Measurements from ENCODE around the gene PMS1.
"Not testable (repeated sequence)": the region's sequence is repeated elsewhere in the genome, so short reads cannot be mapped to it uniquely, and the experiment has no call there.

PMS1 gene

DNA sequence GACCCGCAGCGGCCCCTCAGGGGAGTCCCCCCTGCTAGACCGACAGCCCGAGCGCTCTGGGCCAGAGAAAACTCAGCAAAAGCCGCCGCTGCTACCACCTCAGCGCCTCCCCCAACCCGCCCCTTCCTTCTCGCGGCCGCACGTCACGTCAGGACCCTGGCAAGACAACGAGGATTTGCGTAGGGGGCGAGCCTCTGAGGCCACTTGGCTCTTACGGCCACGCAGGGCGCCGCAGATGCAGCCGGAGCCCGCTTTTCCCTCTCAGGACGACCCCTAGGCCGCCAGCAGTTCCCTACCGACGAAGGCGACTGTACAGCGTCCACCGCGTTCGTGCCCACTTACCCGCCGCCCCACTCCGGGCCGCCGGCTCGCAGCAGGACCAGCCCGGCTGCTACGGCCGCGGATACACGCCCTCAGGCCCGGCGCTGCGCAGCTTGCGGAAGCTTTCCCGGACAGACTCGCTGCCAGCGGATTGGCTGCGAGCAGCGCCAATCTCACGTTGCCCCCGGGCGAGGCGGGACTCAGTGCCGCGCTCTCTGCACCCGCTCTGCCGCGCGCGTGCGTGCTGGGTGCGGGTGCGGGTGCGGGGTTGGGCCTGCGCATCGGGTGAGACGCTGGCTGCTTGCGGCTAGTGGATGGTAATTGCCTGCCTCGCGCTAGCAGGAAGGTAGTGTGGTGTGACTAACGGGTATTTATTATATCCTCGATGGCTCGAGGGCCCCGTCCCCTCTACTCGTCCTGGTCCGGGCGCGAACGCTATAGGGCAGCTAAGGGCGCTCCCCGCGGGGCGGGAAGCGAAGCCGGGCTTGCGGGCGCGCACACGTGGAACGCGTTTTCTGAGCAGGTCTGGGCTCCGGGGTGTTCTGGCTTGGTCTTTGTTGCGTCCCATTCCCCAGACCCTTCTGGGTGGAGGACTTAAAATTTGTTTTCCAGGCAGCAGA, at the start of gene PMS1, which contains the start of gene ORMDL1:
PMS1 (plus strand) TSS at position 524 of the 941 bp plus-strand sequence. CDS start 7,360 bp downstream, outside the sequence.
ORMDL1 (minus strand) TSS at position 413 of the 941 bp plus-strand sequence. CDS start 1,744 bp downstream, outside the sequence.
- in situ Hi-C loops (cut with HindIII; ENCODE audit: low sequenced_read_pairs), result no loop called here

DNA sequence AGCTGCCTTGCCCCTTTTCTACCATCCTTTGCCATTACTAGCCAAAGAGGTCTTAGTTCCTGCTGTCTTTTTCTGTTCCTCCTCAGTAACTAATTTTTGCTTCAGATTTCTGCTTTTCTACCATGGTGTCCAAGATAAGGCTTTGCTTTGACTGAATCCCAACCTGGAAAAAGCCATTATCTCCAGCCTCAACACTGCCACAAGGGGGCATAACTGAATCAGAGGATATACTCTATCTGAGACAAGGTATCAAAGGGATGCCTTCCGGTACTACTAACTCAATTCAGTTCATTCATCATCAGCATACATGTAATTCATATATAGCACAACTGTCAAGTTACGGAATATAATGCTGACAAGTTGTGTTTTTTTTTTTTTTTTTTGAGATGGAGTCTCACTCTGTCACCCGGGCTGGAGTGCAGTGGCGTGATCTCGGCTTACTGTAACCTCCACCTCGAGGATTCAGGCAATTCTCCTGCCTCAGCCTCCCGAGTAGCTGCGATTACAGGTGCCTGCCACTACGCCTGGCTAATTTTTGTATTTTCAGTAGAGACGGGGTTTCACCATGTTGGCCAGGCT, 33.1 kb upstream of the PMS1 start:
- in situ Hi-C loops (cut with HindIII; ENCODE audit: low sequenced_read_pairs), result no loop called here

DNA sequence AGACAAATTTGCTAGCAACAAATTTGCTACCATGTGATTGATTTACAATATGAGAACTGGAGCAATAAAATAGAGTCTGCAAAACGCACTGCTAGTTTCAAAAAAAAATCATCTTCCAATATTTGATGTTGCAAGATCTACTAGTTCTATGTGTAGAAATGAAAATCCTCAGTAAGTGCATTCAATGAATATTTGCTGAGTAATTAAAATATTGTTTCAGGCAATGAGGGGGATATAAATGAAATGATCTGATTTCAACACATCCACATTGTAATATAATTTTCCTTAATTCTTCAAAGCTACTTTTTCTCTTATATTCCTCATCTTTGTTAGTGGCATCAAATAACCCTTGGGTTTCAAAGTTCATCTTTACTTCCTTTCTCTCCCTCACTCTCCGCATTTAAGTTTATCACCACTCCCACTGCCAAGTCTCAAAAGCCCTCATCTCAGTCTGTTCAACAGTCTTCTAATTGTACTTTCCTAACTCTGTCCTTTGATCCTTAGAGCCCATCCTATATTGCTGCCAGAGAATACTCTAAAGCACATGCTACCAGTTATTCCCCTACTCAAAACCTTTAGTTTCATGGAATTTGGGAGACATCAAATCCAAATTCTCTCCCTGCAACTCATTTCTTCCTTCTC, 27.8 kb upstream of the PMS1 start:
- in situ Hi-C loops (cut with HindIII; ENCODE audit: low sequenced_read_pairs), result no loop called here

DNA sequence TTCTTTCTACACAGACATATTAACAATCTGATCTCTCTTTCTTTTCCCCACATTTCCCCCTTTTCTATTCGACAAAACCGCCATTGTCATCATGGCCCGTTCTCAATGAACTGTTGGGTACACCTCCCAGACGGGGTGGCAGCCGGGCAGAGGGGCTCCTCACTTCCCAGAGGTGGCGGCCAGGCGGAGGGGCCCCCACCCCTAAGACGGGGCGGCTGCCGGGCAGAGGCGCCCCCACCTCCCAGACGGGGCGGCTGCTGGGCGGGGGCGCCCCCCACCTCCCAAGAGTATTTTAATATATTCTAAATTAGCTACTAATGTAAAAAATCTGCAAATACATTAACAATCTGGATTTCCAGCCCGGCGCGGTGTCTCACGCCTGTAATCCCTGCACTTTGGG, 24.1 kb upstream of the PMS1 start:
- in situ Hi-C loops (cut with HindIII; ENCODE audit: low sequenced_read_pairs), result not testable (repeated sequence)

DNA sequence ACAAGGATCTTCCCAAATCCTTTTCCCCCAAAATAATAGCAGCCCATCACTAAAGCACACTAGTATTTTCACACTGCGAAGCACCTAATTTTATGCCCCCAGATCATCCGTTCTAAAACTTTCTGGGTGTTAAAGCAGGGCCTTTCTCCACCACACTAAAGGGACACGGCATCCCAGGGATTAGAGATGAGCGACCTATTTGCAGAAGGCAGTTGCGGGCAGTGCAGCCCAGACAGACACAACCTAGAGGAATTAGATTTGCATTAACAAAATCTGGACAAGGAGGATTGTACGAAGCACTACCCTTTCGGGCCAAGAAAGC, 22.1 kb upstream of the PMS1 start:
- in situ Hi-C loops (cut with HindIII; ENCODE audit: low sequenced_read_pairs), result no loop called here

GRCh38 chr2:189762551-189763298, 21.5 kb upstream of the PMS1 start, which contains the start of gene OSGEPL1:
TSS of gene OSGEPL1 (minus strand) at chr2:189762792. CDS start at chr2:189761640, 1,152 bp downstream.
- in situ Hi-C loops (cut with HindIII; ENCODE audit: low sequenced_read_pairs), result no loop called here

DNA sequence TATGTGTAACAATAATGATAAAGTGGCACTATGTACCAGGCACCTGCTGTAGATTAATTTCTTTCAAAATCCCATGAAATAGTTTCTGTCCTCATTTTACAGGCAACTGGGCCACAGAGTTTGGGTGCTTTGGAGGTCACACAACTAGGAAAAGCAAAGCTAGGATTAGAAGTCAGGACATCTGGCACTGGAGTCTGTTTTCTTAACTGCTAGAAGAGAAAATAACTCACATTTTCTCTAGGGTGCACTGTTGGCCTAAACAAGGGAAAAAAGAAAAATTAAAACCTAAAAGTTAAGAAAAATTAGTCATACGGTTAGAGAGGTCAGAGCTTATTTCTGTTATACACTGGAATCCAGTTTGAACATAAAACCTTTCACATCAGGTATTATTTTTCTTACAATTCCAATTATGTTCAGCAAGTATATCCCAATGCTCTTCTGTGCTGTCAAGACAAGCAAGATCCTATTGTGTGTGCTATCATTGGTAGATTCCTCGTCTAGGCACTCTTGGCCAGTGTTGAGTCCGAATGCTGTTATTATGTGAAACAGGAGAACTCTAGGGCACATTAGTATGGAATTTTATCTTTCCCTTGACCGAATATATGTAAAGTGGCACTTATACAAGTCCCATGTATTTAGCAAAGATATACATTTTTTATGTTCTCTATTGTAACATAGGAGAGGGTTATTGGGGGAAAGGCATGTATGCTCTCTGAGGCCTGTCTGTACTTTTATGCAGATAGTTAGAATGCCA, 20.2 kb upstream of the PMS1 start:
- in situ Hi-C loops (cut with HindIII; ENCODE audit: low sequenced_read_pairs), result no loop called here

- in situ Hi-C loops (cut with HindIII; ENCODE audit: low sequenced_read_pairs), result no loop called here
These were observed 13.5 kb upstream of the PMS1 start for GRCh38 chr2:189770590-189771322.

DNA sequence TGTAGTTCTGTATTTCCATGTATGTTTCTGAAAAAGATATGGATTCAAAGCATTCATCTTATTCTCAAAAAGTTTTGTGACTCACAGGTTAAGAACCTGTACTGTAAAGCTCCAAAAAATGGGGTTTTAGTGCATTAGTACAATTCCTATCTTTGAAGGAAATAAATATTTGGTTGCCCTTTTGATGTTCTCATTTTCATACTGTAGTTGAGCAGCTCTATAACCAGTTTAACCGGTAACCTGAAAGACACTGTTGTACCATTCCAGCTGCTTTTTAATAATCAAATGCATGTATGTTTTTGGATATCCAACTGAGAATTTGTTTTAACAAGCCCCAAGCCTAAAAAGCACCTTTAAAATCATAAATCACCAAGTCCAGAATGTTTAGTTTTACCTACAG, 12.0 kb upstream of the PMS1 start:
- in situ Hi-C loops (cut with HindIII; ENCODE audit: low sequenced_read_pairs), result no loop called here

- in situ Hi-C loops (cut with HindIII; ENCODE audit: low sequenced_read_pairs), result no loop called here
These were observed 2.0 kb upstream of the PMS1 start for GRCh38 chr2:189782221-189782671.

GRCh38 chr2:189783451-189783926, 761 bp upstream of the PMS1 start:
- in situ Hi-C loops (cut with HindIII; ENCODE audit: low sequenced_read_pairs), result no loop called here

DNA sequence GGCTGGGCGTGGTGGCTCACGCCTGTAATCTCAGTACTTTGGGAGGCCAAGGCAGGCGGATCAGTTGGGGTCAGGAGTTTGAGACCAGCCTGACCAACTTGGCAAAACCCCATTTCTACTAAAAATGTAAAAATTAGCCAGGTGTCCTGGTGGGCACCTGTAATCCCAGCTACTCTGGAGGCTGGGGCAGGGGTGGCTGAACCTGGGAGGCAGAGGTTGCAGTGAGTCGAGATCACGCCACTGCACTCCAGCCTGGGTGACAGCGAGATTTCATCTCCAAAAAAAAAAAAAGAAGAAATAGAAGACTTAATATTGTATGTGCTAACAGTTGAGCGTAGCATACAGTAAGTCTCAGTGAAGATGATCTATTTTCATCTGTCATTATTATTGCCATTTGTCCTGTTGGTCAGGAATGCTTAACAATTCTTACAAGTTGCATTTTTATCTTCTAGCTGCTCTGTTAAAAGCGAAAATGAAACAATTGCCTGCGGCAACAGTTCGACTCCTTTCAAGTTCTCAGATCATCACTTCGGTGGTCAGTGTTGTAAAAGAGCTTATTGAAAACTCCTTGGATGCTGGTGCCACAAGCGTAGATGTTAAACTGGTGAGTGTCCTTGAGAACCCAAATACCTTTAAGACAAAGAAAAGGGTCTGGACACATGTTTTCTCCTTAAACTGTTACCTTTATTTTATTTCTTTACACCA, 7.2 kb downstream of the PMS1 start:
- in situ Hi-C loops (cut with HindIII; ENCODE audit: low sequenced_read_pairs), result no loop called here

DNA sequence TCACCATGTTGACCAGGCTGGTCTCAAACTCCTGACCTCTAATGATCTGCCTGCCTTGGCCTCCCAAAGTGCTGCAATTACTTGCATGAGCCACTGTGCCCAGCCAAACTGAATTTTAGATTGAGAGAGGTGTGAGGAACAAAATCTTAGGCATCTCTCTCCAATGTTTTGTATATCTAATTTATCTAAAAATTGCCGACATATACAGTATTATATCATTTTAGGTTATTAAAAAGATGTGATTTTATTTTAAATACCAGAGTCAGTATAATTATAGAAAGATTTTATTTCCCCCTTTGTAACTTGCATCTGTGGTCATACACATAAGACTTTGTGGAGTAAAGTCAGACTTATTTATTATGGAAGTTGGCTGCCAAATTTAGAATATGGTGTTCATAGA, 10.1 kb downstream of the PMS1 start:
- in situ Hi-C loops (cut with HindIII; ENCODE audit: low sequenced_read_pairs), result no loop called here

DNA sequence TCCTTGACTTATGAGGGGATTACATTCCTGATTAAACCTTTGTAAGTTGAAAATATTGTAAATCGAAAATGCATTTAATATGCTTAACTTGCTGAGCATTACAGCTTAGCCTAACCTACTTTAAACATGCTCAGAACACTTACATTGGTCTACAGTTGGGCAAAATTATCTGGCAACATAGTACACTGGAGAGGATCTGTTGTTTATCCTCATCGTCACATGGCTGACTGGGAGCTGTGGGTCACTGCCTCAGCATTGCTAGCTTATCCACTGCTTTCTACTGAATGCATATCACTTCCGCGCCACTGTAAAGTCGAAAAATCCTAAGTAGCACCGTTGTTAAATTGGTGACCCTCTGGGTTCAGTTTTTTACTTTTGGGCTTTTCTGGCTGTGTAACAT, 13.7 kb downstream of the PMS1 start:
- in situ Hi-C loops (cut with HindIII; ENCODE audit: low sequenced_read_pairs), result no loop called here

GRCh38 chr2:189798312-189799029, 14.2 kb downstream of the PMS1 start:
- in situ Hi-C loops (cut with HindIII; ENCODE audit: low sequenced_read_pairs), result no loop called here

GRCh38 chr2:189799030-189799331, 14.7 kb downstream of the PMS1 start:
- in situ Hi-C loops (cut with HindIII; ENCODE audit: low sequenced_read_pairs), result no loop called here

- in situ Hi-C loops (cut with HindIII; ENCODE audit: low sequenced_read_pairs), result no loop called here
These were observed 15.3 kb downstream of the PMS1 start for GRCh38 chr2:189799531-189799930.

DNA sequence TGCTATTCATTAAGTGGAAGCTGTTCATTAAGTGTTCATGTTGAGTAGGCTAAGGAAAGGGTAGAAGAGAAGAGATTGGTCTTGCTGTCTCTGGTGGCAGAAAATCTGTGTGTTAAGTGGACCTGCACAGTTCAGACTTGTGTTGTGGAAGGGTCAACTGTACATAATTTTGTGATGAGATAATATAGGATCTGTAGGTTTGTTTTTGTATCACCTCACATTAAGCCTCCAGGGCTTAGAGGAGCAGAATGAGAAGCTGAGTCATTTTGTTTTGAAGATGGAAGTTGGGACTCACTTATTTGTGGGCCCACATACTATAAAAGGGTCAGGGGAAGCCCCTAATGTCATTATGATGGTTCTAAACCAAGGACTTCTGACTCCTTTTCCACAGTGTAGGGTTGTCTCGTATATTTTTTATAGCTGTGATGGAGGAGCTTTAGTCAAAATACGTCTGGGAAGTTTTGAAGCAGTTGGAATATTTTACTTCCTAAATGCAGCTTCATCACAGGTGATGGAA, 18.2 kb downstream of the PMS1 start:
- in situ Hi-C loops (cut with HindIII; ENCODE audit: low sequenced_read_pairs), result no loop called here

All from DLD1 (cell line).